Neural crest cell (in vitro differentiated cells): ENCODE measurements around the gene SPAG17. TPM values are rescaled to one million over a fixed set of nuclear protein-coding genes. Genes with fewer than 3 reads are reported as not detected.

Source experiments
- DNase-seq: peaks from one replicate; pipeline ENCODE4 v3.0.0; 2021; ENCODE audit warnings: low read depth, mixed read lengths, low spot score
- H3K27ac Mint-ChIP-seq: one replicate; pipeline ENCODE4 v1.8.0; 2021; ENCODE audit warnings: mild to moderate bottlenecking, mixed read lengths; ENCODE audit not compliant: unreplicated experiment
- H3K27me3 Mint-ChIP-seq: 2 replicates; pipeline ENCODE4 v1.8.0; 2021; ENCODE audit warnings: low read depth, mild to moderate bottlenecking, mixed read lengths
- H3K36me3 Mint-ChIP-seq: 2 replicates; pipeline ENCODE4 v1.8.0; 2021; ENCODE audit warnings: low read depth, mild to moderate bottlenecking, mixed read lengths
- H3K4me1 Mint-ChIP-seq: 2 replicates; pipeline ENCODE4 v1.8.0; 2021; ENCODE audit warnings: mixed read lengths
- H3K4me3 Mint-ChIP-seq: one replicate; pipeline ENCODE4 v1.8.0; 2021; ENCODE audit warnings: mild to moderate bottlenecking, mixed read lengths
- H3K9me3 Mint-ChIP-seq: 2 replicates; pipeline ENCODE4 v1.8.0; 2021; ENCODE audit warnings: mixed read lengths
- total RNA-seq: library from RNA; stranded (reverse); gene quantifications from 2 replicates; pipeline ENCODE4 v1.2.1, GENCODE V29; 2021
- TF ChIP-seq, protein P1 (sequence below): fragments of 200-600 bp; sonication (generic); conservative IDR thresholded peaks from 2 replicates; pipeline ENCODE4 v1.5.0; 2021; ENCODE audit warnings: antibody characterized with exemption, mild to moderate bottlenecking

SPAG17 gene
- total RNA-seq, 1 donor from 2014 or later: 1.5 TPM

DNA sequence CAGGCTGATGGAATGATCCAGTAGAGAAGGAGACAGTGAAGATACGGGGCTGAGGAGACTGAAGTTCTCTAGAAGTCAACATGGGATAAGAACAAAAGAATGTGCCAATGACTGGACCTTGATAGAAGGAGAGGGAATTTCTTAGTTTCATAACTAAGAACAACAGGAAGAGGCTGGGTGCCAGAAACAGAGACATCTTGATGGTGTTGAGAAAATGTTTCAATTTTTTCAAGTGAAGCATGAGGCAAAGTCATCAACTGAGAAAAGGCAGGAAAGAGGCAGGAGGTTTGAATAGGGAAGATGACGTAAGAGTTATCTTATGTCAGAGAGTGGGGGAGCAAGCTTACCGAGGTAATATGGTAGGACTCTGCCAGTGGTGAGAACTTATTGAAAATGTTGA is 80.1 kb downstream of the SPAG17 start:
- Mint-ChIP-seq H3K36me3 (no peaks in the 10 kb centered on the region), H3K4me1 (no peaks in the 10 kb centered on the region), H3K27me3 (no peaks in the 10 kb centered on the region), H3K9me3 (no peaks in the 10 kb centered on the region), H3K4me3 (no peak overlapping the region), H3K27ac (no peak overlapping the region)
- TF ChIP-seq, protein P1, sequence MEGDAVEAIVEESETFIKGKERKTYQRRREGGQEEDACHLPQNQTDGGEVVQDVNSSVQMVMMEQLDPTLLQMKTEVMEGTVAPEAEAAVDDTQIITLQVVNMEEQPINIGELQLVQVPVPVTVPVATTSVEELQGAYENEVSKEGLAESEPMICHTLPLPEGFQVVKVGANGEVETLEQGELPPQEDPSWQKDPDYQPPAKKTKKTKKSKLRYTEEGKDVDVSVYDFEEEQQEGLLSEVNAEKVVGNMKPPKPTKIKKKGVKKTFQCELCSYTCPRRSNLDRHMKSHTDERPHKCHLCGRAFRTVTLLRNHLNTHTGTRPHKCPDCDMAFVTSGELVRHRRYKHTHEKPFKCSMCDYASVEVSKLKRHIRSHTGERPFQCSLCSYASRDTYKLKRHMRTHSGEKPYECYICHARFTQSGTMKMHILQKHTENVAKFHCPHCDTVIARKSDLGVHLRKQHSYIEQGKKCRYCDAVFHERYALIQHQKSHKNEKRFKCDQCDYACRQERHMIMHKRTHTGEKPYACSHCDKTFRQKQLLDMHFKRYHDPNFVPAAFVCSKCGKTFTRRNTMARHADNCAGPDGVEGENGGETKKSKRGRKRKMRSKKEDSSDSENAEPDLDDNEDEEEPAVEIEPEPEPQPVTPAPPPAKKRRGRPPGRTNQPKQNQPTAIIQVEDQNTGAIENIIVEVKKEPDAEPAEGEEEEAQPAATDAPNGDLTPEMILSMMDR: no peak
- DNase-seq: no peak

- Mint-ChIP-seq H3K36me3 (no peaks in the 10 kb centered on the region), H3K27ac (no peak overlapping the region), H3K9me3 (no peaks in the 10 kb centered on the region), H3K4me1 (no peaks in the 10 kb centered on the region), H3K4me3 (no peak overlapping the region), H3K27me3 (no peaks in the 10 kb centered on the region)
- TF ChIP-seq, protein P1: no peak
- no peak for DNase-seq
Observed at GRCh38 chr1:118102445-118102844, 82.6 kb downstream of the SPAG17 start.

GRCh38 chr1:118101999-118102398 is 83.0 kb downstream of the SPAG17 start:
- no peaks in the 10 kb centered on the region for H3K9me3 Mint-ChIP-seq
- no peak overlapping the region for H3K4me3 Mint-ChIP-seq
- DNase-seq: no peak
- no peak overlapping the region for H3K27ac Mint-ChIP-seq
- H3K4me1 Mint-ChIP-seq: no peaks in the 10 kb centered on the region
- TF ChIP-seq, protein P1: no peak
- H3K27me3 Mint-ChIP-seq: no peaks in the 10 kb centered on the region
- no peaks in the 10 kb centered on the region for H3K36me3 Mint-ChIP-seq

DNA sequence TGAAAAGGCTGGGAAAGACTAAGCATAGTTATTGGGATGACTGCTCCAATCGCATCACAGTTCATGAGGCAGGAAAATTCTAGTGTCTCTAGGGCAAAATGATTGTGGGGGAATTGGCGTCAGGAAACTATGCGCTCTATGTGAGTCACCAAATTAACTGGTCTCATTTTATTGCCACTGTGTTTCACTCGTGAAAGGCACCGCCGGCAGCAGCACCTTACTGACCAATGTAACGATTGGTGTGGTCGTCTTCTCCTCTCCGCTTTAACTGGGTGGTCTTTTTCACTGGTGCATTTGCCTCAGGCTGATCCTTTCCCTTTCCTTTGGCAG is 83.5 kb downstream of the SPAG17 start:
- H3K36me3 Mint-ChIP-seq: no peaks in the 10 kb centered on the region
- H3K4me3 Mint-ChIP-seq: no peak overlapping the region
- DNase-seq: no peak
- H3K9me3 Mint-ChIP-seq: no peaks in the 10 kb centered on the region
- H3K27me3 Mint-ChIP-seq: no peaks in the 10 kb centered on the region
- no peaks in the 10 kb centered on the region for H3K4me1 Mint-ChIP-seq
- H3K27ac Mint-ChIP-seq: no peak overlapping the region
- TF ChIP-seq, protein P1: no peak

- H3K9me3 Mint-ChIP-seq: no peaks in the 10 kb centered on the region
- no peak for DNase-seq
- no peak overlapping the region for H3K27ac Mint-ChIP-seq
- no peaks in the 10 kb centered on the region for H3K4me1 Mint-ChIP-seq
- H3K4me3 Mint-ChIP-seq: no peak overlapping the region
- TF ChIP-seq, protein P1: no peak
- H3K36me3 Mint-ChIP-seq: no peaks in the 10 kb centered on the region
- H3K27me3 Mint-ChIP-seq: no peaks in the 10 kb centered on the region
Observed at GRCh38 chr1:118100686-118101514, 84.1 kb downstream of the SPAG17 start.
